HepG2 (cell line): ENCODE measurements around the gene CAND2. TPM values are rescaled to one million over a fixed set of nuclear protein-coding genes. Genes with fewer than 3 reads are reported as not detected.
A peak's percentile ranks its signal among the peaks of the same experiment; 100 is the strongest.

Experiments used
- ATAC-seq: fragments of 200-7000 bp; cut with Tn5 transposase; 3 replicates; pipeline ENCODE4 v1.9.1; 2020; ENCODE audit warnings: mild to moderate bottlenecking, moderate library complexity
- BruUV-seq: library from RNA; stranded (reverse); fragments of 400-500 nt; replicated peaks from 2 replicates; lab custom pipeline; 2021; lab: Mats Ljungman, UMichigan
- CTCF ChIA-PET: fragments of 300-600 bp; formaldehyde crosslinking; extraction: SDS; loops from one replicate; lab custom pipeline; 2021; ENCODE audit warnings: low total read pairs, inconsistent platforms, low intra/inter-chr PET ratio; lab: Yijun Ruan, JAX
- POLR2A ChIA-PET: fragments of 350-600 bp; sonication (Branson Sonifier 250); formaldehyde crosslinking; loops from one replicate; lab custom pipeline; 2020; ENCODE audit warnings: antibody characterized with exemption, inconsistent platforms; lab: Yijun Ruan, JAX
- DNase-seq: peaks from one replicate; pipeline ENCODE4 v3.0.0-alpha.2; 2015; ENCODE audit warnings: low spot score
- FAIRE-seq: peaks from 3 replicates; lab custom pipeline; 2011; peaks lifted over from hg19 to GRCh38; lab: Jason Lieb, UNC
- H2AFZ ChIP-seq: one replicate; pipeline ENCODE4 v1.6.1; 2011; ENCODE audit warnings: low read length, inconsistent platforms
- H3K27ac ChIP-seq: fragments of 300-600 bp; 3 replicates; pipeline ENCODE4 v1.8.0; 2011; ENCODE audit warnings: mixed run types, mild to moderate bottlenecking, mixed read lengths, low read length, inconsistent platforms; ENCODE audit not compliant: insufficient read depth; ENCODE audit errors: extremely low read length
- H3K27me3 ChIP-seq, 2 experiments: fragments of 200-600 bp in 1 of 2; 2 replicates in 1 of 2; 3 replicates in 1 of 2; pipeline versions ENCODE4 v1.6.0 to v1.8.0; 2011; ENCODE audit warnings: low read length in 2 of 2, mild to moderate bottlenecking in 2 of 2, moderate library complexity in 2 of 2, inconsistent platforms in 1 of 2; ENCODE audit not compliant: insufficient read depth in 2 of 2, control insufficient read depth in 1 of 2
- H3K36me3 ChIP-seq, 2 experiments: fragments of 200-600 bp in 1 of 2; replicated peaks in 1 of 2; 2 replicates in 1 of 2; 3 replicates in 1 of 2; pipeline versions ENCODE4 v1.5.1 to v1.8.0; 2011; ENCODE audit warnings: low read length in 2 of 2, inconsistent platforms in 1 of 2; ENCODE audit not compliant: insufficient read depth in 2 of 2, control insufficient read depth in 1 of 2
- H3K4me1 ChIP-seq: 2 replicates; pipeline ENCODE4 v1.5.1; 2012; ENCODE audit warnings: low read length, inconsistent platforms; ENCODE audit not compliant: insufficient read depth
- H3K4me2 ChIP-seq: 2 replicates; pipeline ENCODE4 v1.6.0; 2011; ENCODE audit warnings: low read depth, low read length, inconsistent platforms
- H3K4me3 ChIP-seq, 3 experiments: fragments of 200-600 bp in 1 of 3; sonication (generic), shearing (Covaris generic) in 1 of 3; replicated peaks in 1 of 3; 2 replicates each; pipeline ENCODE4 v1.5.1; 2011 to 2016; ENCODE audit warnings: low read length in 3 of 3, inconsistent platforms in 2 of 3, low read depth in 2 of 3, mild to moderate bottlenecking in 2 of 3, control low read depth in 1 of 3, mixed read lengths in 1 of 3; ENCODE audit not compliant: insufficient read depth in 1 of 3
- H3K79me2 ChIP-seq: one replicate; pipeline ENCODE4 v1.6.1; 2011; ENCODE audit warnings: low read length, inconsistent platforms; ENCODE audit not compliant: insufficient read depth
- H3K9ac ChIP-seq: 2 replicates; pipeline ENCODE4 v1.6.0; 2011; ENCODE audit warnings: mild to moderate bottlenecking, low read depth, low read length, inconsistent platforms; ENCODE audit not compliant: insufficient read depth
- H3K9me3 ChIP-seq: 2 replicates; pipeline ENCODE4 v1.5.1; 2012; ENCODE audit warnings: mild to moderate bottlenecking, low read length
- H4K20me1 ChIP-seq: 2 replicates; pipeline ENCODE4 v1.6.0; 2011; ENCODE audit warnings: inconsistent platforms, mild to moderate bottlenecking, low read length, moderate library complexity; ENCODE audit not compliant: insufficient read depth
- AGO2 ChIP-seq: fragments of 200-400 bp; formaldehyde crosslinking; optimal IDR thresholded peaks from 2 replicates; pipeline ENCODE3; 2017; ENCODE audit warnings: mild to moderate bottlenecking, low read depth, low read length, moderate library complexity
- CEBPZ ChIP-seq: IDR thresholded peaks from 2 replicates; pipeline ENCODE4 v1.6.1; 2012; ENCODE audit warnings: low read length, improper control_type of control experiment
- CREB3 ChIP-seq: sonication (generic); formaldehyde crosslinking; IDR thresholded peaks from 2 replicates; pipeline ENCODE4 v1.5.0; 2020; ENCODE audit warnings: missing genetic modification reagents
- DBP ChIP-seq: sonication (generic); formaldehyde crosslinking; IDR thresholded peaks from 2 replicates; pipeline ENCODE4 v1.4.0; 2020; ENCODE audit warnings: missing genetic modification reagents; ENCODE audit errors: not compliant biosample characterization
- ETS1 ChIP-seq: sonication (generic); formaldehyde crosslinking; IDR thresholded peaks from 2 replicates; pipeline ENCODE4 v1.4.0; 2020; ENCODE audit warnings: missing genetic modification reagents
- KDM4B ChIP-seq: sonication (generic); formaldehyde crosslinking; IDR thresholded peaks from 2 replicates; pipeline ENCODE4 v1.4.0; 2020; ENCODE audit warnings: missing genetic modification reagents
- NAIF1 ChIP-seq: sonication (generic); formaldehyde crosslinking; IDR thresholded peaks from 2 replicates; pipeline ENCODE4 v1.5.0; 2020; ENCODE audit warnings: mild to moderate bottlenecking, missing genetic modification reagents, borderline replicate concordance
- NKX3-1 ChIP-seq: sonication (generic); formaldehyde crosslinking; IDR thresholded peaks from 2 replicates; pipeline ENCODE4 v1.5.0; 2020; ENCODE audit warnings: missing genetic modification reagents
- PAWR ChIP-seq: sonication (generic); formaldehyde crosslinking; IDR thresholded peaks from 2 replicates; pipeline ENCODE4 v1.4.0; 2020; ENCODE audit warnings: missing genetic modification reagents, mild to moderate bottlenecking, borderline replicate concordance
- SAP130 ChIP-seq: IDR thresholded peaks from 2 replicates; pipeline ENCODE4 v1.6.1; 2016; ENCODE audit warnings: low read depth
- SIX4 ChIP-seq: sonication (generic); formaldehyde crosslinking; IDR thresholded peaks from 2 replicates; pipeline ENCODE4 v1.4.0; 2020; ENCODE audit warnings: missing genetic modification reagents
- SMARCE1 ChIP-seq: fragments of 450-650 bp; IDR thresholded peaks from 2 replicates; pipeline ENCODE4 v1.6.1; 2017; ENCODE audit warnings: borderline replicate concordance
- SMYD3 ChIP-seq: sonication (generic); formaldehyde crosslinking; IDR thresholded peaks from 2 replicates; pipeline ENCODE4 v1.8.1; 2023; ENCODE audit warnings: mild to moderate bottlenecking, missing genetic modification reagents
- SNAI1 ChIP-seq: sonication (generic); formaldehyde crosslinking; IDR thresholded peaks from 2 replicates; pipeline ENCODE4 v1.5.0; 2020; ENCODE audit warnings: mild to moderate bottlenecking, missing genetic modification reagents, borderline replicate concordance
- ZNF235 ChIP-seq: sonication (generic); formaldehyde crosslinking; IDR thresholded peaks from 2 replicates; pipeline ENCODE4 v1.8.1; 2023; ENCODE audit warnings: mild to moderate bottlenecking, missing genetic modification reagents, borderline replicate concordance
- ZNF468 ChIP-seq: sonication (generic); formaldehyde crosslinking; IDR thresholded peaks from 2 replicates; pipeline ENCODE4 v1.8.0; 2022; ENCODE audit warnings: mild to moderate bottlenecking, moderate library complexity, missing genetic modification reagents
- ZNF589 ChIP-seq: sonication (generic); formaldehyde crosslinking; conservative IDR thresholded peaks from 2 replicates; pipeline ENCODE4 v1.8.0; 2022; ENCODE audit warnings: mild to moderate bottlenecking, moderate library complexity, missing genetic modification reagents
- WGBS: methylation state at CpG from one replicate; pipeline ENCODE4 v1.1.6; 2017; ENCODE audit warnings: low lambda C conversion rate; 5-methylcytosine and 5-hydroxymethylcytosine counted together
- in situ Hi-C: cut with HindIII; loops from 2 replicates; pipeline ENCODE4 v1.10.0; 2017; ENCODE audit warnings: low pct_unique_long_range_greater_than_20kb; ENCODE audit not compliant: extremely low pct_ligation_motif_present
- intact Hi-C: fragments of 100-400 bp; cut with micrococcal nuclease; formaldehyde crosslinking; loops from one replicate; pipeline ENCODE4 v1.10.0; 2022; ENCODE audit not compliant: unreplicated experiment
- polyA plus RNA-seq, 8 experiments: library from polyadenylated mRNA; depleted of rRNA in 3 of 8; stranded (reverse) in 7 of 8; unstranded in 1 of 8; fragments of >200 nt; fragmentation: Illumina TruSeq in 4 of 8; extraction: Trizol in 4 of 8; gene quantifications; 2 replicates each; pipeline versions ENCODE4 v1.2.1 to v1.2.3, GENCODE V29; 2011 to 2016; ENCODE audit warnings: low read depth in 4 of 8, missing spikeins in 1 of 8, mixed read lengths in 1 of 8; ENCODE audit not compliant: insufficient read depth in 1 of 8
- total RNA-seq, 5 experiments: library from RNA; depleted of rRNA; stranded (reverse); fragments of >200 nt; fragmentation: Illumina TruSeq; extraction: Trizol; gene quantifications; 2 replicates each; pipeline ENCODE4 v1.2.3, GENCODE V29; 2016; ENCODE audit warnings: low read depth in 1 of 5

CAND2 gene
- total and polyA plus RNA-seq, 2 of the 13 experiments (the other 11 are each of a cell fraction or from before 2014, with no cell fraction given), result 0.01 TPM; not detected in 1

GRCh38 chr3:12841149-12841969 lies 44.9 kb downstream of the CAND2 start, which contains the start of gene RPL32:
RPL32 (minus strand) TSS chr3:12841565; CDS start chr3:12840237, 1,328 bp downstream.
- peak within 1 kb of the TSS; percentile 89 for H3K27ac ChIP-seq
- intact Hi-C loops (no loop called here), in situ Hi-C loops (no loop called here)
- H3K4me1 ChIP-seq, result peaks cover 56% of the 10 kb centered on the region
- no TSS peak for BruUV-seq
- peak within 1 kb of the TSS; percentile 72 to 86 (median 83) for H3K4me3 ChIP-seq
- no peaks in the 10 kb centered on the region; a peak in 1 of 5 replicates for H3K27me3 ChIP-seq
- ATAC-seq (peak; percentile 93), FAIRE-seq (peak; percentile 83), DNase-seq (peak; percentile 93)
- peak within 1 kb of the TSS; percentile 98 for H3K4me2 ChIP-seq
- H2AFZ ChIP-seq, result peak within 1 kb of the TSS; percentile 85
- H4K20me1 ChIP-seq, result peaks cover 45% of the 10 kb centered on the region
- peaks cover 13 to 39% of the 10 kb centered on the region in 2 experiments for H3K36me3 ChIP-seq
- WGBS, result under 1% methylated on average over 36 of the region's 43 CpGs
- H3K9me3 ChIP-seq, result no peaks in the 10 kb centered on the region
- POLR2A ChIA-PET, result interaction anchor here (0.7 to 1.8 kb wide), 8 partner anchors 9 to 177 kb away, joined by 3 to 17 read pairs (median 4); partner anchors contain the start of gene RAF1
- peaks cover 41% of the 10 kb centered on the region for H3K79me2 ChIP-seq
- peak within 1 kb of the TSS; percentile 98 for H3K9ac ChIP-seq
- CTCF ChIA-PET, result interaction anchor here (1.3 to 1.4 kb wide), 2 partner anchors 27 to 51 kb away, joined by 3 to 7 read pairs; no protein-coding TSS in a partner anchor
- TF ChIP-seq NAIF1 (no peak; the same call in 1 of the 2 replicates), CEBPZ (no peak), PAWR (CRISPR knock-in tag) (no peak), ZNF589 (CRISPR knock-in tag) (no peak), ZNF468 (CRISPR knock-in tag) (no peak), ETS1 (0 out of 2 replicates have a peak, but pooled peaks have one; percentile 44), SAP130 (CRISPR knock-in tag) (peak; percentile 92), ZNF235 (no peak), NKX3-1 (peak; percentile 72), KDM4B (CRISPR knock-in tag) (no peak; the same call in 1 of the 2 replicates), SIX4 (CRISPR knock-in tag) (no peak), SMYD3 (CRISPR knock-in tag) (no peak), SNAI1 (no peak; the same call in 1 of the 2 replicates), AGO2 (peak; percentile 86), SMARCE1 (no peak), DBP (CRISPR knock-in tag) (no peak), CREB3 (no peak)
